ENCODE data around the gene INAFM2. TPM values are rescaled to one million over a fixed set of nuclear protein-coding genes. Genes with fewer than 3 reads are reported as not detected.

Gene INAFM2
- polyA plus RNA-seq, 1 donor from 2014 or later, result 14.8 TPM

DNA sequence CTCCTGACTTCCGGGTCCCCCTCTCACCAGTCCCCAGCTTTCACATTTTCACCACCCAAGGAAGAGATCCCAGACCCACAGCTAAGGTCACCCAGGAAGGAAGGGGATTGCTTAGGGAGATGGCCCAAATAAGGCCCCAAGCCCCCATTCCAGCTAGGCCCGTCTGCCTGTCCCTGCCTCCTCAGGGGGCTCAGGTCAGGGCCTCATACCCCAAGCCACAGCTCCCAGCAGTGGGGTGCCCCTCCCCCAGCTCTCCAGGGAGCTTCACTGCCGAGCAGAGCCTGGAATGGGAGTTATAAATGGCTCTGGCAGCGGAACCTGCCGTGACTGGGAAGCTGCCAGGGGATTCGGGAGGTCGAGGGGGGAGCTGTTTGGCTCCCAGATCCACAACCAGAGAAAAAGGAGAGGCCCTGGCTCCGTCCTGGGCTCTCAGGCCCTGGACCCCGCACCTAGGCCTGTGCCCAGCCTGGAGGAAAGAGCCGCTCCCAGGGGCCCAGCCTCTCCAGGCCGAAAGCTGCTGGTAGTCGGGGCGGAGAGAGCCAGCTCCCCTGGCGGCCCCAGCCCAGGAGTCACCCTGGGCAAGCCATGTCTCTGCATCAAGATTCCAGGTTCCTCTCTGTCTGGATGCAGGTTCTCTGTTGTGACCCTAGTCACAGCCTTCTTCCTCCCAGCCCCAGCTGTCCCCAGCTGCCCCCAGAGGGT lies 16.7 kb downstream of the INAFM2 start:
- Histone ChIP-seq H4K20me1 (ENCODE audit: insufficient read depth) (no peaks in the 10 kb centered on the region), H3K27me3 (ENCODE audit: insufficient read depth, low read depth, low read length) (no peaks in the 10 kb centered on the region), H3K27ac (ENCODE audit: low read length) (no peak overlapping the region), H3K4me2 (ENCODE audit: low read length) (no peak overlapping the region), H3K9me3 (ENCODE audit: low read length) (no peaks in the 10 kb centered on the region), H3K9me2 (ENCODE audit: insufficient read depth, low read length) (no peaks in the 10 kb centered on the region), H3K79me2 (replicated peaks; ENCODE audit: insufficient read depth, low read length) (no peaks in the 10 kb centered on the region), H3F3A (ENCODE audit: insufficient read depth, low read length, poor library complexity, severe bottlenecking) (no peaks in the 10 kb centered on the region), H3K36me3 (ENCODE audit: insufficient read depth, low read length) (no peaks in the 10 kb centered on the region), H2AFZ (ENCODE audit: low read depth, low read length) (no peak overlapping the region), H3K9ac (ENCODE audit: low read length) (peak overlapping the region; percentile 20), H3K4me3 (ENCODE audit: low read length) (no peak overlapping the region)
- no peak for TF ChIP-seq EZH2 (IDR thresholded peaks at IDR 0.05; ENCODE audit: borderline replicate concordance, insufficient read depth, low read length, poor library complexity, severe bottlenecking)
- TF ChIP-seq TAF1 (IDR thresholded peaks at IDR 0.05; ENCODE audit: low read depth), result no peak
- TF ChIP-seq, protein P1, sequence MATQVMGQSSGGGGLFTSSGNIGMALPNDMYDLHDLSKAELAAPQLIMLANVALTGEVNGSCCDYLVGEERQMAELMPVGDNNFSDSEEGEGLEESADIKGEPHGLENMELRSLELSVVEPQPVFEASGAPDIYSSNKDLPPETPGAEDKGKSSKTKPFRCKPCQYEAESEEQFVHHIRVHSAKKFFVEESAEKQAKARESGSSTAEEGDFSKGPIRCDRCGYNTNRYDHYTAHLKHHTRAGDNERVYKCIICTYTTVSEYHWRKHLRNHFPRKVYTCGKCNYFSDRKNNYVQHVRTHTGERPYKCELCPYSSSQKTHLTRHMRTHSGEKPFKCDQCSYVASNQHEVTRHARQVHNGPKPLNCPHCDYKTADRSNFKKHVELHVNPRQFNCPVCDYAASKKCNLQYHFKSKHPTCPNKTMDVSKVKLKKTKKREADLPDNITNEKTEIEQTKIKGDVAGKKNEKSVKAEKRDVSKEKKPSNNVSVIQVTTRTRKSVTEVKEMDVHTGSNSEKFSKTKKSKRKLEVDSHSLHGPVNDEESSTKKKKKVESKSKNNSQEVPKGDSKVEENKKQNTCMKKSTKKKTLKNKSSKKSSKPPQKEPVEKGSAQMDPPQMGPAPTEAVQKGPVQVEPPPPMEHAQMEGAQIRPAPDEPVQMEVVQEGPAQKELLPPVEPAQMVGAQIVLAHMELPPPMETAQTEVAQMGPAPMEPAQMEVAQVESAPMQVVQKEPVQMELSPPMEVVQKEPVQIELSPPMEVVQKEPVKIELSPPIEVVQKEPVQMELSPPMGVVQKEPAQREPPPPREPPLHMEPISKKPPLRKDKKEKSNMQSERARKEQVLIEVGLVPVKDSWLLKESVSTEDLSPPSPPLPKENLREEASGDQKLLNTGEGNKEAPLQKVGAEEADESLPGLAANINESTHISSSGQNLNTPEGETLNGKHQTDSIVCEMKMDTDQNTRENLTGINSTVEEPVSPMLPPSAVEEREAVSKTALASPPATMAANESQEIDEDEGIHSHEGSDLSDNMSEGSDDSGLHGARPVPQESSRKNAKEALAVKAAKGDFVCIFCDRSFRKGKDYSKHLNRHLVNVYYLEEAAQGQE (IDR thresholded peaks at IDR 0.05; ENCODE audit: borderline replicate concordance), result no peak
- TF ChIP-seq RAD21 (conservative IDR thresholded peaks at IDR 0.05), result no peak
- no peak for TF ChIP-seq SMC3 (conservative IDR thresholded peaks at IDR 0.05; ENCODE audit: poor library complexity)
- TF ChIP-seq, protein P2, sequence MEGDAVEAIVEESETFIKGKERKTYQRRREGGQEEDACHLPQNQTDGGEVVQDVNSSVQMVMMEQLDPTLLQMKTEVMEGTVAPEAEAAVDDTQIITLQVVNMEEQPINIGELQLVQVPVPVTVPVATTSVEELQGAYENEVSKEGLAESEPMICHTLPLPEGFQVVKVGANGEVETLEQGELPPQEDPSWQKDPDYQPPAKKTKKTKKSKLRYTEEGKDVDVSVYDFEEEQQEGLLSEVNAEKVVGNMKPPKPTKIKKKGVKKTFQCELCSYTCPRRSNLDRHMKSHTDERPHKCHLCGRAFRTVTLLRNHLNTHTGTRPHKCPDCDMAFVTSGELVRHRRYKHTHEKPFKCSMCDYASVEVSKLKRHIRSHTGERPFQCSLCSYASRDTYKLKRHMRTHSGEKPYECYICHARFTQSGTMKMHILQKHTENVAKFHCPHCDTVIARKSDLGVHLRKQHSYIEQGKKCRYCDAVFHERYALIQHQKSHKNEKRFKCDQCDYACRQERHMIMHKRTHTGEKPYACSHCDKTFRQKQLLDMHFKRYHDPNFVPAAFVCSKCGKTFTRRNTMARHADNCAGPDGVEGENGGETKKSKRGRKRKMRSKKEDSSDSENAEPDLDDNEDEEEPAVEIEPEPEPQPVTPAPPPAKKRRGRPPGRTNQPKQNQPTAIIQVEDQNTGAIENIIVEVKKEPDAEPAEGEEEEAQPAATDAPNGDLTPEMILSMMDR (IDR thresholded peaks at IDR 0.05; ENCODE audit: poor library complexity, severe bottlenecking), result no peak
- TF ChIP-seq EP300 (conservative IDR thresholded peaks at IDR 0.05; ENCODE audit: poor library complexity, severe bottlenecking), result no peak

DNA sequence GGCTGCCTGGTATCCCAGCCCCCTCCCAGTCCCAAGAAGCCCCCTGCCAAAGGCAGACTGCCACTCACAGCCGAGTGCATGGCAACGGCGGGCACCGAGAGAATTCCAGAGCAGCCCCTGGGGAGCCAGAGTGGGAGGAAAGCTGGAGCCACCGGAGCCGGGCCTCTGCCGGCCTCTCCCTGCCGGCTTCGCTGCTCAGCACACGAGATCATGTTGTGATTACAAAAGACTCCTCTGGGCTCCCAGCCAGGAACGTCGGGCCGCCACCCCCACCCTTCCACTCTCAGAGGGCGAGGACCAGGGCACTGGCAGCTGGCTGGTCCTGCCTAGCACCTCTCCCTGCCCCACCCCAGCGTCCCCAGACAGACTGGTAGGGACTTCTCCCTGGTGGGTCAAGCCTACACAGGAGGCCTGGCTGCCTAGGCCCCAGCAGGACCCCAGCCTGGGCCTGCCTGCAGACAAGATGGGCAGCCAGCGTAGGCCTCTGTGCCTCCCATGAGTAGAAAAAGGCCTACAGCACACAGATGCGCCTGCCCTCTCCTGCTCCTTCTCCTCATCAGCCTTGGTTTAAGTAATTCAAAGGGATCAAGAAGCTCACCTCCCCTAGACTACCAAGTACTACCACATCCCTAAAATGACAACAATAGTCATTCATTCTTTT lies 17.4 kb downstream of the INAFM2 start, which contains the start of gene CCDC9B:
Gene CCDC9B, minus strand, starts transcription at position 200 of the 661 bp plus-strand sequence. Its CDS starts 120 bp downstream, at position 80.
- no peak within 1 kb of the TSS for H3K4me2 ChIP-seq (ENCODE audit: low read length)
- H3F3A ChIP-seq (ENCODE audit: insufficient read depth, low read length, poor library complexity, severe bottlenecking), result no peaks in the 10 kb centered on the region
- H3K36me3 ChIP-seq (ENCODE audit: insufficient read depth, low read length), result no peaks in the 10 kb centered on the region
- no peaks in the 10 kb centered on the region for H3K9me3 ChIP-seq (ENCODE audit: low read length)
- H3K27me3 ChIP-seq (ENCODE audit: insufficient read depth, low read depth, low read length), result no peaks in the 10 kb centered on the region
- no peak within 1 kb of the TSS for H2AFZ ChIP-seq (ENCODE audit: low read depth, low read length)
- H3K9me2 ChIP-seq (ENCODE audit: insufficient read depth, low read length), result no peaks in the 10 kb centered on the region
- no peak for TF ChIP-seq RAD21 (conservative IDR thresholded peaks at IDR 0.05)
- no peak for TF ChIP-seq EP300 (conservative IDR thresholded peaks at IDR 0.05; ENCODE audit: poor library complexity, severe bottlenecking)
- TF ChIP-seq, protein P1 (IDR thresholded peaks at IDR 0.05; ENCODE audit: borderline replicate concordance), result no peak
- no peak for TF ChIP-seq MXI1 (conservative IDR thresholded peaks at IDR 0.05; ENCODE audit: poor library complexity, severe bottlenecking)
- no peak for TF ChIP-seq EZH2 (IDR thresholded peaks at IDR 0.05; ENCODE audit: borderline replicate concordance, insufficient read depth, low read length, poor library complexity, severe bottlenecking)
- TF ChIP-seq, protein P2 (IDR thresholded peaks at IDR 0.05; ENCODE audit: poor library complexity, severe bottlenecking), result no peak
- no peak for TF ChIP-seq TAF1 (IDR thresholded peaks at IDR 0.05; ENCODE audit: low read depth)
- TF ChIP-seq SMC3 (conservative IDR thresholded peaks at IDR 0.05; ENCODE audit: poor library complexity), result no peak
- TF ChIP-seq POLR2AphosphoS5 (IDR thresholded peaks at IDR 0.05), result no peak
- peak within 1 kb of the TSS; percentile 20 for H3K9ac ChIP-seq (ENCODE audit: low read length)
- H3K79me2 ChIP-seq (replicated peaks; ENCODE audit: insufficient read depth, low read length), result no peaks in the 10 kb centered on the region
- H3K4me3 ChIP-seq (ENCODE audit: low read length), result no peak within 1 kb of the TSS
- H4K20me1 ChIP-seq (ENCODE audit: insufficient read depth), result no peaks in the 10 kb centered on the region
- H3K27ac ChIP-seq (ENCODE audit: low read length), result no peak within 1 kb of the TSS
